Heart right ventricle (tissue), 16 donors: ENCODE data around the gene RAC3. TPM values are rescaled to one million over a fixed set of nuclear protein-coding genes. Genes with fewer than 3 reads are reported as not detected.

ENCODE experiments used
- ATAC-seq, 8 donors: fragments of 200-7000 bp; cut with Tn5 transposase; one replicate each; pipeline ENCODE4 v1.9.1; 2020; ENCODE audit warnings: mild to moderate bottlenecking in 8 of 8, moderate library complexity in 8 of 8, moderate number of reproducible peaks in 1 of 8
- DNase-seq, 2 donors: peaks; one replicate each; pipeline ENCODE4 v3.0.0-alpha.2; 2020
- H3K27ac ChIP-seq, 10 donors: fragments of 200-600 bp; sonication (generic) in 2 of 10; one replicate each; pipeline versions ENCODE4 v1.5.0 to v1.8.0; 2020 to 2022; ENCODE audit warnings: mild to moderate bottlenecking in 3 of 10
- H3K27me3 ChIP-seq, 7 donors: fragments of 200-600 bp; one replicate each; pipeline ENCODE4 v1.8.0; 2021 to 2022; ENCODE audit warnings: mild to moderate bottlenecking in 2 of 7
- H3K36me3 ChIP-seq, 9 donors: fragments of 200-600 bp; sonication (generic) in 1 of 9; one replicate each; pipeline versions ENCODE4 v1.5.0 to v1.8.0; 2020 to 2022; ENCODE audit warnings: mild to moderate bottlenecking in 2 of 9
- H3K4me1 ChIP-seq, 9 donors: fragments of 200-600 bp; sonication (generic) in 1 of 9; one replicate each; pipeline versions ENCODE4 v1.5.0 to v1.8.0; 2020 to 2022; ENCODE audit warnings: mild to moderate bottlenecking in 4 of 9
- H3K4me3 ChIP-seq, 10 donors: fragments of 200-600 bp; sonication (generic) in 2 of 10; one replicate each; pipeline versions ENCODE4 v1.5.0 to v1.8.0; 2020 to 2022; ENCODE audit warnings: mild to moderate bottlenecking in 7 of 10, moderate library complexity in 2 of 10
- H3K9me3 ChIP-seq, 11 donors: fragments of 200-600 bp in 10 of 11; sonication (generic) in 2 of 11; one replicate each; pipeline versions ENCODE4 v1.5.0 to v1.8.0; 2013 to 2022; ENCODE audit warnings: mild to moderate bottlenecking in 2 of 11, control low read depth in 1 of 11, moderate library complexity in 1 of 11
- WGBS, 2 donors: extraction: QIAGEN DNeasy Blood & Tissue Kit; methylation state at CpG; one replicate each; pipeline ENCODE4 v1.1.7; 2013; ENCODE audit warnings: inconsistent platforms in 1 of 2; 5-methylcytosine and 5-hydroxymethylcytosine counted together
- intact Hi-C, 10 donors: fragments of 100-400 bp; cut with DNase I; formaldehyde crosslinking; loops; one replicate each; pipeline versions ENCODE4 v1.11.1 to v1.14.2; 2022
- polyA plus RNA-seq, 2 donors: library from polyadenylated mRNA; stranded (reverse); fragments of 200-250 nt; gene quantifications; one replicate each; pipeline ENCODE4 v1.2.3, GENCODE V29; 2013
- total RNA-seq, 10 donors: library from RNA; stranded (reverse); fragmentation: NEBNext Ultra II Directional in 3 of 10; extraction: Animal tissue kit (Norgen Biotek cat#: 25700) in 3 of 10; gene quantifications; one replicate each; pipeline versions ENCODE4 v1.2.1 to v1.2.4, GENCODE V29; 2021 to 2023
- TF ChIP-seq, protein P1 (sequence below), 9 donors: fragments of 200-600 bp; sonication (generic) in 2 of 9; IDR thresholded peaks; one replicate each; pipeline versions ENCODE4 v1.5.0 to v1.8.0; 2021 to 2022; ENCODE audit warnings: antibody characterized with exemption in 9 of 9, mild to moderate bottlenecking in 5 of 9, moderate library complexity in 1 of 9
- donor health status: Arrhythmogenic right ventricular cardiomyopathy.
- donor health status: ischemic (EF 13 %, LVEDD 7.1; RV severe dilation, severe dysfunction).
- donor health status: healthy with polysubstance abuse.
- donor health status: DM: no; HTN: yes; CAD: no.
- donor health status: DM: no; HTN: no; CAD: no.
- donor health status: ischemic (EF 25% LVEDD 6.9; RV normal size, moderate dysfunction).
- donor health status: ischemic (EF 25% LVEDD 5.7; RV mildly dilated, moderate dysfunction).
- donor health status: healthy.
- donor health status: DM: yes; HTN: yes; CAD: no.
- donor health status: Ischemic cardiomyopathy.
- donor health status: ischemic (EF 35%, LVEDD 5.7; RV mildly dilated, moderate dysfunction).
- donor health status: nonischemic (EF 11% LVEDD 7.7; RV severe dilation, severe dysfunction).
- donor health status: DM: yes; HTN: yes; CAD: no.
- donor health status: PGD.
- donor health status: ischemic (EF 29% LVEDD 5.4; RV normal size, mild dysfunction).
- donor health status: nonischemic (EF 23%, LVEDD 6.1; RV moderate dilation, normal function).

The RAC3 gene
- total and polyA plus RNA-seq, 12 donors, result 0.82 to 3.3 (median 1.1) TPM

DNA sequence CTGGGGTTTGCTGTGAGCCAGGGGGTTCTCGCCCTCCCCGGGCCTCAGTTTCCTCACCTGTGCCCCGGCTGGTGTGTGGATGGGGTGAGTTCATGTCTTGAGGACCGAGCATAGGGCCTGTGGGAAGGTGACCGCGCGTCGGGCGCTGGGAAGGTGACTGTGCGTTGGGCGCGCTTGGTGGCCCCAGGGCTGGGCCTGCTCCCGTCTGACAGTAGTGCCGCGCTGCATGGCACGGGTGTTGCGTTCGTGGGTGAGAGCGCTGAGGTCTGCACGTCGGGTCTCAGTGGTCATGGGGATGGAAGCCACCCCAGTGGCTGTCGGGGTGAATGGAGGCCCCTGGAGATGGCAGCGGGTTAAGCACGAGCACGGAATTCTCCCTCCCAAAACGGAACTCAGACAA is 44.9 kb upstream of the RAC3 start:
- ATAC-seq, result no peak
- H3K36me3 ChIP-seq, result peaks cover 0 to 72% (median 8%) of the 10 kb centered on the region in 9 donors
- no peaks in the 10 kb centered on the region for H3K9me3 ChIP-seq

DNA sequence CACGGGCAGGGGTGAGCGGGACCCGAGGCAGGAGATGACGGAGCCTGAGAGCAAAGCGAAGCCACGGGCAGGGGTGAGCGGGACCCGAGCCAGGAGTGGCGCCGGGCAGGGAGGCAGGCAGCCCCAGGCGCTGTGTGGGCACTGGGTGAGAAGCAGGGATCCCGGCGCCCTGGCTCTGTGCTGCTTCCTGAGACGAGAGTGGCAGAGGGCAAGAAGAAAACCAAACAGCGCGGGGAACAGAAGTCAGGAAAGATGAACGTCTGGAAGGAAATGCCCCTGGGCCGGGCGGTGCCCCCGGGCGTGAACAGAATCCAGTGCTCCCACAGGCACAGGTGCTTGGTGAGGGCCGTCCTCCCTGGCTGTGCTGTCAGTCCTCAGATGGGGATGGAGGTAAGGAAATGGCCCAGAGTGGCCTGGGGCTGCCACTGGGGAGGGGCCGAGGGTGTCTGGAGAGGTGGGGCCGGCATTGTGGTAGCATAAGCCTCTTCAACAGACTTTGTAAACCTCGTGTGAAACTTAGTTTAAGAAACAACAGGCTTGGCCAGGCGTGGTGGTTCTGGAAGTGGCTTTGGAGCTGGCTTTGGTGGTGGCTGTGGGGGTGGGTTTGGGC is 44.2 kb upstream of the RAC3 start:
- Histone ChIP-seq H3K27ac (no peak overlapping the region), H3K27me3 (no peaks in the 10 kb centered on the region), H3K4me1 (peaks cover 4 to 19% (median 12%) of the 10 kb centered on the region in 9 donors), H3K4me3 (no peak overlapping the region), H3K9me3 (no peaks in the 10 kb centered on the region), H3K36me3 (peaks cover 0 to 66% (median 8%) of the 10 kb centered on the region in 9 donors)
- intact Hi-C loops, result no loop called here
- WGBS, 2 donors, result 91 to 94% methylated on average over 26 of the region's 26 CpGs
- TF ChIP-seq, protein P1, sequence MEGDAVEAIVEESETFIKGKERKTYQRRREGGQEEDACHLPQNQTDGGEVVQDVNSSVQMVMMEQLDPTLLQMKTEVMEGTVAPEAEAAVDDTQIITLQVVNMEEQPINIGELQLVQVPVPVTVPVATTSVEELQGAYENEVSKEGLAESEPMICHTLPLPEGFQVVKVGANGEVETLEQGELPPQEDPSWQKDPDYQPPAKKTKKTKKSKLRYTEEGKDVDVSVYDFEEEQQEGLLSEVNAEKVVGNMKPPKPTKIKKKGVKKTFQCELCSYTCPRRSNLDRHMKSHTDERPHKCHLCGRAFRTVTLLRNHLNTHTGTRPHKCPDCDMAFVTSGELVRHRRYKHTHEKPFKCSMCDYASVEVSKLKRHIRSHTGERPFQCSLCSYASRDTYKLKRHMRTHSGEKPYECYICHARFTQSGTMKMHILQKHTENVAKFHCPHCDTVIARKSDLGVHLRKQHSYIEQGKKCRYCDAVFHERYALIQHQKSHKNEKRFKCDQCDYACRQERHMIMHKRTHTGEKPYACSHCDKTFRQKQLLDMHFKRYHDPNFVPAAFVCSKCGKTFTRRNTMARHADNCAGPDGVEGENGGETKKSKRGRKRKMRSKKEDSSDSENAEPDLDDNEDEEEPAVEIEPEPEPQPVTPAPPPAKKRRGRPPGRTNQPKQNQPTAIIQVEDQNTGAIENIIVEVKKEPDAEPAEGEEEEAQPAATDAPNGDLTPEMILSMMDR (IDR thresholded peaks at IDR 0.05), result no peak
- DNase-seq (no peak), ATAC-seq (no peak)

More for the DNA sequence above, 44.9 kb upstream of the RAC3 start:
- DNase-seq, result no peak
- 96 to 98% methylated on average over 26 of the region's 26 CpGs for WGBS, 2 donors
- no peak overlapping the region for H3K4me3 ChIP-seq
- TF ChIP-seq, protein P1 (IDR thresholded peaks at IDR 0.05), result no peak
- peaks cover 4 to 12% (median 8%) of the 10 kb centered on the region in 9 donors for H3K4me1 ChIP-seq
- intact Hi-C loops, result no loop called here
- no peaks in the 10 kb centered on the region for H3K27me3 ChIP-seq
- H3K27ac ChIP-seq, result no peak overlapping the region

DNA sequence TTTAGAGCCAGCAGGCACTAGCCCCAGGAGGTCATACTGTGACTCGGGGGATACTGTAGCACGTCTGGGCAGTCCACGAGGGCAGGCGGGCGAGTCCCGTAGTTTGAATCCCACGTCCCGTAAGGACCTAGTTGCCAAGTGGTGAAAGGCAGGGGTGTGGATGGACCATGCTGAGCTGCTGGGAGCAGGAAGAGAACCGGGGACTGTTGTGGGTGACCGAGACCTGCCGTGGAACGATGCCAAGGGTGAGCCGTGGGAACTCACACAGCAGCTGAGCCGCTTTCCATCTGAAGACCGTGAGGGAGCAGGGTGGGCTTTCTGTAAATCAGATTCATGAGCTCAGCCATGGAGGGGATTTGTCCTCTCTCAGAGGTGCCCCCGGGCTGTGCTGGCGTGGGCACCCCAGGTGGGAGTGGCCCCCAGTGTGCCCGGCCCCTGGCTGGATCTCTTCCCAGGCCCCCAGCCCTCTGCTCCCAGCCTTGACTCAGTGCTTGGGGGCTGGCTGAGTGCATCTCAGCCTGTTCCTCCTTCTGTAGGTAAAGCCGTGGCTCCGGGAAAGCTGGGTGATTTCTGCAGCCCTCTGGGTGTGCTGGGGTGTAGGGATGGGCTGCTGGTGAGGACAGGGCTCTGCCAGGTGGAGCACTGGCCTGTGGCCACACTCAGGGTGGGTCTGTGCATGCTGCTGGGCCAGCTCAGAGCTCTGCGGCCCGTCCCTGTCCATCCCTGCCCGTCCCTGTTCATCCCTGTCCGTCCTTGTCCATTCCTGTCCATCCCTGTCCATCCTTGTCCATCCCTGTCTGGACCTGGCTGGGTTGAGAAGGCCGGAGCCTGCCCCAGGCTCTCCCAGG is 40.4 kb upstream of the RAC3 start:
- ATAC-seq (peak in 1 of 8 donors; percentile 25), DNase-seq (no peak)
- Histone ChIP-seq H3K4me1 (peaks cover 4 to 25% (median 18%) of the 10 kb centered on the region in 9 donors), H3K27me3 (no peaks in the 10 kb centered on the region), H3K4me3 (no peak overlapping the region), H3K36me3 (peaks cover 0 to 54% (median 0%) of the 10 kb centered on the region in 9 donors), H3K27ac (peak overlapping the region in 9 of 10 donors; percentile 31 to 89 (median 77)), H3K9me3 (no peaks in the 10 kb centered on the region)
- 75 to 79% methylated on average over 25 of the region's 25 CpGs for WGBS, 2 donors
- intact Hi-C loops, result no loop called here
- TF ChIP-seq, protein P1 (IDR thresholded peaks at IDR 0.05), result no peak

DNA sequence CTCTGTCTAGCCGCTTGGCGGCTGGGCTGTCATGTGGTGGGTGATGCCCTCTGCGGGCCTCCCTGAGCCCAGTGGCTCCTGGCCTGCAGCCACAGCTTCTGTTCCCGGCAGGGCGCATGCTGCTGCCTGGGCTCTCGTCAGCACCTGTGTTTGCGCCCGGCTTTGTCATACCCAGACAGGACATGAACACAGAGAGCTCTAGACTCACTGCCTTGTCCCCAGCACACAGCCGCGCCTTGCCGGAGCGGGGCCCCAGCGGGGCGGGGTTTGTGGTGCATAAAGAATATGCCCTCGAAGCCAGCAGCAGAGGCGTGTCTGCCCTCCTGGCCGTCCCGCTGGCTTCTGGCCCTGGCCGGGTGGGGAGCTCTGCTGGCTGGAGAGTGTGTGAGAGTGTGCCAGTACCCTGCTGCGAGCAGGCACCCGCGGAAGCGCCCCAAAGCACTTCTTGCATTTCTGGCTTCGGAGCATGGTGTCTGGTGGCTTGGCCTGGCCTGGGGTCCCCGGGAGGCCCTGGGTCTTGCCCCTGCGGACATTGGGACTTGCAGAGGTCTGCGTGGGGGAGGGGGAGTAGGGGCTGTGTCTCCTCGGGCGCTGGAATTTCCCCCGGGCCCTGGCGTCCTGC is 39.7 kb upstream of the RAC3 start:
- H3K27ac ChIP-seq, result peak overlapping the region; percentile 55 to 89 (median 76)

More for the DNA sequence above, 39.7 kb upstream of the RAC3 start:
- Histone ChIP-seq H3K4me1 (peaks cover 4 to 25% (median 18%) of the 10 kb centered on the region in 9 donors), H3K4me3 (peak overlapping the region in 6 of 10 donors; percentile 6 to 38 (median 24)), H3K27me3 (no peaks in the 10 kb centered on the region), H3K9me3 (no peaks in the 10 kb centered on the region), H3K36me3 (peaks cover 0 to 52% (median 0%) of the 10 kb centered on the region in 9 donors)
- DNase-seq (peak; percentile 73 to 76), ATAC-seq (peak; percentile 84 to 95 (median 90))
- TF ChIP-seq, protein P1 (IDR thresholded peaks at IDR 0.05), result peak in 3 of 9 donors; percentile 6 to 33 (median 22)
- WGBS, 2 donors, result 39 to 41% methylated on average over 31 of the region's 31 CpGs
- intact Hi-C loops, result no loop called here
